ENCODE data around the gene ATXN7L3.

The ATXN7L3 gene

DNA sequence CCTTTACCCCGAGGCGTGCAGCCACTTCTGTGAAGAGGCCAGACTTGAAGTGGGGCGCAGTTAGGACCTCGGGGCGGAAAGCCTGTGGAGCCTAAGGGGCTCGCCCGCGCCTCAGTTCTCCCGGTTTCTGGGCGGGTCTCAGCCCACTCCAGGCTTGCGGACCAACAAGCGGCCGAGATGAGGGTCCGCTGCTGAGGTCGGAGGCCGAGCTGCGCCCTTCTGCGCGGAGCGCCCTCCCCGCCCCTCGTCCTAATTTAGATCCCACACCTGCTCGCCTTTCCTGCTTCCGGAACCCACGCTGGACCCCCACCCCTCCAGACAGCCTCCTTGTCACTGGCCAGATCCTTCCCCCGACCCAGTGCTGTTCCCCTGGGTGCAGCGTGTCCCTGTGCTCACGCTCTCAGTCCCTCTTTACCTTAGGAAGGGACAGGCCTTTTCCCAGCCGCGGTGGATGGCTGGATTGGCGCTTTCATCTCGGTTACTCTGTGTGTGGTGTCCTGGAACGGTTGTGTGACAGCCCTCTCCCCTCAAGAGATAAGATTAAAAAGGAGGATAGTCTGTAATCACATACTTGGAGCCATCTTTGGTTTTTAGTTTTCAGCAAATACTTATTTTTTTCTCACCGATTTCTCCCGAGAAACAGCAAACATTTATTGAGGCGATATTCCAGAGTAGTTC is 933 bp upstream of the ATXN7L3 start:
- DNase-seq (ENCODE audit: low read depth): no peak

DNA sequence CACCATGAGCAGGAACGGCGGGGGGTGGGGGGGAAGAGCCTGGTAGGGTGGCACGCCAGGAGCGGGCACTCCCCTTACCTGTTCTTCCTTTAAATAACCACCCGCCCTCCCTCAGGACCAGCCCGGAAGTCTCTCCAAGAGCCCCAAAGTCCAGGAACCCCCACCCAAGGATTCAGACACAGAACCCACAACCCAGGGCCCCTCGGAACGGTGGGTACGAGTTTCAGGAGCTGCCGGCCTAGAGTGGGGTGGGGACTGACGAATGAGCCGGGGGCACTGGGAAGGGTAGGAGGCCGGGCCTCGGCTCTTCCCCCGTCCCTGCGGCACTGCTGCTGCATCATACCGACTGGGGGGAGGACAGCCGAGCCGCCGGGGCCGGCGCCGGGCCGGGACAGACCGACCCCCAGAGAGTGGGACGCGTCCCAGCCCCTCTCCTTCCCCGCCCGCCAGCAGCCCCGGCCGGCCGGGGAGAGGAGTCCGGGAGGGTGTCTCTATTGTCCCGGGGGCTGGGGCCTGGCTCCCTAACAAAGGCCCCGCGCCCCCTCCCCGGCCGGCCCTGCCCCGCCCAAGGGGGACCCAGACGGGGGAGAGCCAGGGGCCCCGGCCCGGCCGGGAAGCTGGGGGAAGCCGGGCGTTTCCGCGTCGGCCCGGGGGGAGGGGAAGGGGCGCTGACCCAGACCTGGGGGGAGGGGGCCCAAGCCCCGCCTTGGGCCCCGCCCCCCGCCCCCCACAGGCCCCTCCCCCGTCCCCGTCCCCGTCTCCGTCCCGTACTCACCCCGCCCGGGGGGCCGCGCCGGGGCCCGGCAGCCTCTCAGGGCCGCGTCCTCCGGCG is 747 bp downstream of the ATXN7L3 start:
- DNase-seq (ENCODE audit: low read depth): peak; percentile 44

DNA sequence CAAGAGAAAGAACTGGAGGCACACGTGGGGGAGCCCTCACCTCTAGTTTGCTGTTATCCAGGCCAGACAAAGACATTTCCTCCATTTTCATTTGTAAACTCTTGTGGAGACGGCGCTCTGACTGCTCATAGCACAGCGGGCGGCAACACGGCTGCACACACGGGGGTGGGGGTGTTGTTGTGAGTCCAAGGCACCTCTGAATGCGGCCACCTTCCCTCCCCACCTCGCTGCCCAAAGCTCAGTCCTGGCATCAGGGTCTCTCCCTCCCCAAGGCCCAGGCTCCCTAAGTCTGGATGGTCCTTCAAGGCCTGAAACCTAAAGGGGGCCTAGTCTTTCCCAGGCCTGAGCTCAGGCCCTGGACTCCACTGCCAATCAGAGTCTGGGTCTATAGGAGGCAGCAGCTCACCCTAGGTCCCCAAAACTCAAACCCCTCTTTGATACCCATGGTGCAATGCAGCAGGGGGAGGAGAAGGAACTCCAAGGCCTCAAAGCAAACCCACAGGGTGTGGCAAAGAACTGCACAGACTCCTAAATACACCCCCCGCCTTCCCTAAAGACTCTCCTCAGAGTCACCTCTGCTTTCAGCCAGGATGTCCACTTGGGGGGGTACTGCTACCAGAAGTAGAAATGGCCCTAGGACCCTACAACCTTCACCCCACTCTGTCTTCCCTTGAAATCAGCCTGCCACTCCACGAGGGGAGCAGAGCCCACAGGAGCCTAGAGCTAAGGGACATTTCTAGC is 1.5 kb downstream of the ATXN7L3 start:
- DNase-seq (ENCODE audit: low read depth): no peak

DNA sequence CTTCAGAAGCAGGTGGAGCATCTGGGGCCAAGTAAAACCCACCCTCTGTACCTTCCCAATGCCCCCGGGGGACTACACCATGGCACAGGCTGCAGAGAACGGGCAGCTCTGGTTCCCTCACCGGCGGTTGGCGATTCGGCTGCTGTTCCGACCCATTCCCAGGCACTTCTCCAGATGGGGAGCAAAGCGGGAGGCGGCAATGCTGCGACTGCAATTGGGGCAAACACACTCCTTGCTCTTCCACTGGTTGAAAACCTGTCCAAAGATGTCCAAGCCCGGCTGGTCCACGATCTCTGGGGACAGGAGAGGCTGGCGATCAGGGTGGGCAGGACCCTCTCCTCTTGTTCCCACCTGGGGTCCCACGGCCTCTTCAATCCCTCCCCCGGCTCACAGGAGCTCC is 2.6 kb downstream of the ATXN7L3 start:
- no peak for DNase-seq (ENCODE audit: low read depth)

DNA sequence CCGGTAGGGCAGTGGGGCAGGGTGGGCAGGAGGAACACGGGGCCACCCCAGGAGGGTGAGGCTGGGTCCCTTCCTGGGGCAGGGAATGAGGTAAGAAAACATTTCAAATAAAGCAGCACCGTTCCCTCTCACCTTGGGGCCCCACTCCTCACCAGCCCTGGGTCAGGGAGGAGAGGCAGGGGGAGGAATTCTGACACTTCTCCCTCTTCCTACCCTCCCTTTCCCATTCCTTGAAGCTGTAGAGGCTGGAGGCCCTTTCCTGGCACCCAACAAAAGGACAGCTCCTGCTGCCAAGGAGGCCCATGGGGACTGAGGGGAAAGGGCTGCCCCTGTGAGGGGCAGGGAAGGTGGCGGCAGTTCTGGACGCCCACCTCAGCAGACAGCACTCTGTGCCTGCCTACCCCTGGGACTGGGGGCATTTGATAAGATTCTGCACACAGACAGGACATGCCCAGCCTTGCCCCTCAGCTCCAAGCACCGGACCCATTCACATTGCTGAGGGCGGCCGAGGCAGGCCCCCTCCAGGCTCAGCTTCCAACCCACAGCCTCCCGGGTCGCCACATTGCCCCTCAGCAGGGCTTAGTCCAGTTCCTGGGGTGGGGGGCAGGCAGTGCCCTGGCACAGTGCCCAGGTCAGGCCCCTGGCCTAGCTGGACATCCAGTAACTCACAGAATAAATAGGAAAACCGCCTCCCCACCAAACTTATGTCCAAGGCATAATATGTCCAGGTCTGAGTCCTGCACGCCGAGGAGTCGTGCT is 6.2 kb downstream of the ATXN7L3 start:
- DNase-seq (ENCODE audit: low read depth): no peak

DNA sequence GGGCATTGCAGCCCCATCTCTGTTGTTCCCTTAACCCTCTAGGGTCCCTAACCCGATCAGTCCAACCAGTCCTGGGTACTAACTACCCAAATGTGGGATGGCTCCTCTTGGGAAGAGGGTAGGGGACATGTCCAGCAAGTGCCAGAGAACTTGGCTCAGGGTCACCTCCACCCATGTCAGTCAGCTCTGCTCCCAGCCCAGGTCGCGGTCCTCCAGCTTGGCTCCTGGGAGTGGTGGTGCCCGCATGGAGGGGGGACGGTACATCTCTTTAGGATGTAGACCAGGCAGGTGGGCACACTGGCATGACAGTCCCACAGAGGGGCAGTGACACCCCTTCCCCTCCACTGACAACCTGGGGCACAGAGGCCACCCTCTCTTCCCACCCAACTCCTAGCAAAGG is 6.9 kb downstream of the ATXN7L3 start:
- no peak for DNase-seq (ENCODE audit: low read depth)

DNA sequence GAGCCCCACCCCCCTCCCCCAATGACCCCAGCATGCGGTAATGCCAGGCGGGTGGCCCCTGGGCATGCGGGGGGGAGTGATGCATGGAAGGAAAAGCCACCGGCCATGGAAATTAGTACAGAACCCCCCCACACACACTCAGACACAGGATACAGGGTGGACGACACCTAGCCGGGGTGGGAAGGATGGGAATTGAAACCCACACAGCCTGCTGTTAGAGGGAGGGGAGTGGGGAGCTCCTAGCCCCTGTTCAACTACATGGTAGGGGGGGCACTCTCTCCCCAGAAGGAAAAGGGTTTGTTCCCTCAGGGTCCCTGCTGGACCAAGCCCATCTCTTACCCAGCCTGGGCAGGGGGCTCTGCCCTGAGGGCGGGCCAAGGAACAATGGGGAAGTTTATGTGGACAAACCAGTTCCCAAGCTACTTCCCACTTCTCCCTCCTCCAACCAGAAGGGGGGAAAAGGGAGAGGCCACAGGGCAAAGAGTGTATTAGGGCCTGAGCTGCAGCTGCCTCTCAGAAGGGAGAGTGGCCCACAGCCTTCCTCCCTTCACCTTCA is 7.7 kb downstream of the ATXN7L3 start:
- DNase-seq (ENCODE audit: low read depth): no peak

DNA sequence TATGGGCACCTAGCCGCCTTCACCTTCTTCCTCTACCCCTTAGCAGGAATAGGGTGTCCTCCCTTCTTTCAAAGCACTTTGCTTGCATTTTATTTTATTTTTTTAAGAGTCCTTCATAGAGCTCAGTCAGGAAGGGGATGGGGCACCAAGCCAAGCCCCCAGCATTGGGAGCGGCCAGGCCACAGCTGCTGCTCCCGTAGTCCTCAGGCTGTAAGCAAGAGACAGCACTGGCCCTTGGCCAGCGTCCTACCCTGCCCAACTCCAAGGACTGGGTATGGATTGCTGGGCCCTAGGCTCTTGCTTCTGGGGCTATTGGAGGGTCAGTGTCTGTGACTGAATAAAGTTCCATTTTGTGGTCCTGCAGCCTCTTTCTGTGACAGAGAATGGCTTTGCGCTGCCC is 8.3 kb downstream of the ATXN7L3 start:
- no peak for DNase-seq (ENCODE audit: low read depth)

DNA sequence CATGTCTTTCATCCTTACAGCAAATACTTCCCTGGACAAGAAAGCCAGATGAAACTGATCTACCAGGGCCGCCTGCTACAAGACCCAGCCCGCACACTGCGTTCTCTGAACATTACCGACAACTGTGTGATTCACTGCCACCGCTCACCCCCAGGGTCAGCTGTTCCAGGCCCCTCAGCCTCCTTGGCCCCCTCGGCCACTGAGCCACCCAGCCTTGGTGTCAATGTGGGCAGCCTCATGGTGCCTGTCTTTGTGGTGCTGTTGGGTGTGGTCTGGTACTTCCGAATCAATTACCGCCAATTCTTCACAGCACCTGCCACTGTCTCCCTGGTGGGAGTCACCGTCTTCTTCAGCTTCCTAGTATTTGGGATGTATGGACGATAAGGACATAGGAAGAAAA is 9.2 kb downstream of the ATXN7L3 start:
- DNase-seq (ENCODE audit: low read depth): no peak

DNA sequence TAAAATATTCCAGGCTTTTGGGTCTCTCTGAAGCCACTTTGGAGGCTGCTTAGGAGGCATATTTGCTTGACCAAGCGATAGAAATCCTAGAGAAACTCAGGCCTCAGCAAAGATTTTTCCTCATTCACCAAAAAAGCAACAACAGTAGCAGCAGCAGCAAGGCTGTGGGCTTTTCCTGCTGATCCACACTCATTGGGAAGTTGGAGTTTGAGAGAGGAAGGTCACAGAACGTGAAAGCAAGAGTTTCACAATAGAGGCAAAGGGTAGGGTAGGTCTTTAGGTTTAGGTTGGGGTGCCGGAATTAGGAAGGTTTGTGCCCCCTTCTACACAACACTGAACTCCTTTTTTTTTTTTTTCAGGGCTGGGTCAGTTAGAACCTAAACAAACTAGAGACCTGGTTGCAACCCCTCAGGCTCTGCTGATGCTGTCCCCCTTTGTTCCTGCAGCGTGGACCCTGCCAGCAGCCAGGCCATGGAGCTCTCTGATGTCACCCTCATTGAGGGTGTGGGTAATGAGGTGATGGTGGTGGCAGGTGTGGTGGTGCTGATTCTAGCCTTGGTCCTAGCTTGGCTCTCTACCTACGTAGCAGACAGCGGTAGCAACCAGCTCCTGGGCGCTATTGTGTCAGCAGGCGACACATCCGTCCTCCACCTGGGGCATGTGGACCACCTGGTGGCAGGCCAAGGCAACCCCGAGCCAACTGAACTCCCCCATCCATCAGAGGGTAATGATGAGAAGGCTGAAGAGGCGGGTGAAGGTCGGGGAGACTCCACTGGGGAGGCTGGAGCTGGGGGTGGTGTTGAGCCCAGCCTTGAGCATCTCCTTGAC is 10.9 kb downstream of the ATXN7L3 start:
- DNase-seq (ENCODE audit: low read depth): no peak

DNA sequence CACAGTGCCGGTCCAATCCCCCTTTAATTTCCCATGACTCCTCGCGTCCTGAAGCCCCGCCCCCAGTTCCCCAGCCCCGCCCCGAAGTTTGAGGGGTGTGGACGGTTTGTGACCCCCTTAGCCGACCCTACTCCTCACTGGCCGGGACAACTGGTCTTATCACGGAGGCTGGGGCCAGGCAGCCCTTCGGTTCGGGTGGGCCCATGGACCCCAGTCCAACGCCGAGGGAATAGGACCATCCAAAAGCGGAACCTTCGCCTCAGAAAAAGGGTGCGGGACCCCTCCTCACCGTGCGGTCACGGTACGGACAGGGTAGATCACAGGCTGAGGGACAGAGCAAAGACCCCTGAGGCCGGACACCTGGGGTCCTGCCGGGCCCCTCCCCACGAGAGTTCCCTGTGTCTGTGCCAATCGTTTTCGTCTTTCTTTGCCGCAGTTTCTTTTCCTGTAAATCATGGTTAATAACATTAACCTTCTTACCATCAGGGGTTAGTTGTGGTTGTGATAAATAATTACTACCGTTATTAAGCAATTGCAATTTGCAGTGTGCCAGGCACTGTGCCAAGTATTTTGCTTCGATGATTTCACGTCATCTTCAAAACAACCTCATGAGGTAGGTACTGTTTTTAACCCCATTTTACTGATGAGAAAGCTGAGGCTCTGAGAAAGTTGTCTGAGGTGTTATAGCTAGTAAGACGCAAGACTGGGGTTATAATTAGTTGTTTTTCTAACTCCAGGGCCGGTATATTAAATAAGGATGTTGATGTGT is 12.4 kb downstream of the ATXN7L3 start:
- no peak for DNase-seq (ENCODE audit: low read depth)

DNA sequence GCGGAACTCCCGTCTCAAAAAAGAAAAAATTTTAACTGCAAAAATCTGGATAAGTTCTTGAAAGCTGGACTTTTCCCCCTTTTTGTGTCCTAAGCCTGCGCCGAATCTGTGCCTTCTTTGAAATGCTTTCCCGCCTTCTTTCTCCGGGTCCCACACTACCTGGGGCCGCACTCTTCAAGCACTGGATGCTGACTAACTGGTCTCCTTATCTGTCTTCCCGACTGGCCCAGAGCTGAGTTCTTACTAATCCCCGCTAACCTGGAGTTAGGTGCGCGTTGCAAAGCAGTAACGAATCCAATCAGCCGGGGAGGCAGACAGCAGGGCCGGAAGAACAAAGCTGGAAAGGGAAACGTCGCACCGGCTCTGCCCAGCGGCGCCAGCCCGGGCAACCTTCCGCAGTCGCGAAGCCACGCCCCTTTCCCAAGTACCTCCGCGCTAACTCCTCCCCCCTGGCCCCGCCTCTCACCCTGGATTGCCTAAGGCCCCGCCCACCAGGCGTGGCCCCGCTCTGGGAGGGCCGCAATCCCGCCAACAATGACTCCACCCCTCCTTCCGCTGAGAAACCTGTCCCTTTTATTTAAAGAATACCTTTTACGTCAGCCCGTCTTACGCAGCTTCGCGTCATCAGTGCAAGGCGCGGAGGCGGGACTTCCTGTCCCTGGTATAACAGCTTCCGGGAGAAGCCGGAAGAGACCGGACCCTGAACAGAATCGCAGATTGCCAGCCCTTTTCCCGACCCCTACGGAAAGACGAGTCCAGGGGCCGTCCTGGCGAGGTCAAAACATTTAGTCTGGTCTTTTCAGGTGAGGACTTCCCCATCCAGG is 13.2 kb downstream of the ATXN7L3 start, which contains the start of gene TMUB2:
Gene TMUB2 (plus strand): TSS at position 666 of the 824 bp plus-strand sequence. CDS start 737 bp downstream, outside the sequence.
- peak; percentile 99 for DNase-seq (ENCODE audit: low read depth)

DNA sequence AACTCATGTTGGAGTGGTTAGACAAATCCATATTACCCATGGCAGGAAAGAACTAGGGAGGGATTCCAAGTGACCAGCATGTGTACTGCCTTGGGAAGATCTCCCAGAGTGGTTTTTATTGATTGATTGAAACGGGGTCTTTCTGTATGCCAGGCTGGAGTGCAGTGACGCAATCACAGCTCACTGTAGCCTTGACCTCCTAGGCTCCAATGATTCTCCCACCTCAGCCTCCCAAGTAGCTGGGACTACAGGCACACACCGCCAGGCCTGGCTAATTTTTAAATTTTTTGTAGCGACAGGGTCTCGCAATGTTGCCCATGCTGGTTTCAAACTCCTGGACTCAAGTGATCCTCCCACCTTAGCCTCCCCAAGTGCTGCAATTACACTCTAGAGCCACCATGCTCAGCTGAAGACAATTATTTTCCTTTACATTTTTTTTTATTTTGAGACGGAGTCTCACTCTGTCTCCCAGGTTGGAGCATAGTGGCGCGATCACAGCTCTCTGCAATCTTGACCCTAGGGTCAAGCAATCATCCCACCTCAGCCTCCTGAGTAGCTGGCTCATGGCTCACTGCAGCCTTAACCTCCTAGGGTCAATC is 15.4 kb downstream of the ATXN7L3 start:
- DNase-seq (ENCODE audit: low read depth): no peak

DNA sequence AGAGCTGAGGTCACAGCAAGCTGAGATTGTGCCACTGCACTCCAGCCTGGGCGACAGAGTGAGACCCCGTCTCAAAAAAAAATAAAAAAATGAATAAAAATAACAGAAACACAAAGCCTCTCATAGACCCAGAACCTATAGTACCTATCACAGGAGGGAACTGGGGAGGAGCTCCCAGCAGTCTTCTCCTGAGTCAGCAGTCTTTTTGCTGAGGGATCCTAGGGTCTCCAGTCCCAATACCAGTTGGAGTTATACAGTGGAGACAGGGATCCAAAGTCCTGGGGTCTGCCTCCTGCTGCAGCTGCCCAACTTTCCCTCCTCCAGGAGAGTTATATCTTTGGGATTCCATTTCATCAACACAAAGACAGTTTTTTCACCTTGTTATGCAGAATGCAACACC is 16.7 kb downstream of the ATXN7L3 start:
- DNase-seq (ENCODE audit: low read depth): no peak

DNA sequence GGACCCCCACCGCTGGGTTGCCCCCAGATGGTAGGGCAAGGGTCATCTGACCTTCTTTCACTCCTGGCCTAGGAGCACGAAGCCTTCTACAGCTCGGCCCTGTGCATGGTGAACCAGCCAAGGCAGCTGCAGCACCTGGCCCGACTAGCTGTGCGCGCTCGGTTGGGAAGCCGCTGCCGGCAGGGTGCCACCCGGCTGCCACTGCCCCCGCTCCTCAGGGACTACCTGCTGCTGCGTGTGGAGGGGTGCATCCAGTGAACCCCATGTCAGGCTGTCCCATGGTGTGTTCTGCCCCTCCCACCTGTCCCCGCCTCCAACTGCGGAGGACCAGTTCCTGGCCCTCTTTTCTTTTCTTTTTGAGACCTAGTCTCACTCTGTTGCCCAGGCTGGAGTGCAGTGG is 21.6 kb downstream of the ATXN7L3 start:
- DNase-seq (ENCODE audit: low read depth): no peak

DNA sequence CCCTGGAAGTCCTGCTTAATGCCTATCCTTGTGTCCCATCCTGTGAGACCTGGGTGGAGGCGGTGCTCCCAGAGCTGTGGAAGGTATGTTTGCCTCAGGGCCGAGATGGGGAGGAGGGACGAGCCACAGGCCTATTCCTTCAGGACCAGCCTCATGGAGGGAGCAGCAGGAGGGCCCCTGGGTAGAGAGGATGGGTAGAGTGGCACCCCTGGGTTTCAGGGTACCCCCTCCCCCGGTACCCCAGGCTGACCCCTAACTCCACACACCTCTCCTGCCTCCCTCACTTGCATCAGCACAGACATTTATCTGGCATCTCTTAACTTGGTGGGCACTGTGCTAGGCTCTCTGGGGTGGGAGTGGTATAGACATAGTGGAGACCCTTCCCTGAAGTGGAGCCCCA is 22.0 kb downstream of the ATXN7L3 start:
- no peak for DNase-seq (ENCODE audit: low read depth)

DNA sequence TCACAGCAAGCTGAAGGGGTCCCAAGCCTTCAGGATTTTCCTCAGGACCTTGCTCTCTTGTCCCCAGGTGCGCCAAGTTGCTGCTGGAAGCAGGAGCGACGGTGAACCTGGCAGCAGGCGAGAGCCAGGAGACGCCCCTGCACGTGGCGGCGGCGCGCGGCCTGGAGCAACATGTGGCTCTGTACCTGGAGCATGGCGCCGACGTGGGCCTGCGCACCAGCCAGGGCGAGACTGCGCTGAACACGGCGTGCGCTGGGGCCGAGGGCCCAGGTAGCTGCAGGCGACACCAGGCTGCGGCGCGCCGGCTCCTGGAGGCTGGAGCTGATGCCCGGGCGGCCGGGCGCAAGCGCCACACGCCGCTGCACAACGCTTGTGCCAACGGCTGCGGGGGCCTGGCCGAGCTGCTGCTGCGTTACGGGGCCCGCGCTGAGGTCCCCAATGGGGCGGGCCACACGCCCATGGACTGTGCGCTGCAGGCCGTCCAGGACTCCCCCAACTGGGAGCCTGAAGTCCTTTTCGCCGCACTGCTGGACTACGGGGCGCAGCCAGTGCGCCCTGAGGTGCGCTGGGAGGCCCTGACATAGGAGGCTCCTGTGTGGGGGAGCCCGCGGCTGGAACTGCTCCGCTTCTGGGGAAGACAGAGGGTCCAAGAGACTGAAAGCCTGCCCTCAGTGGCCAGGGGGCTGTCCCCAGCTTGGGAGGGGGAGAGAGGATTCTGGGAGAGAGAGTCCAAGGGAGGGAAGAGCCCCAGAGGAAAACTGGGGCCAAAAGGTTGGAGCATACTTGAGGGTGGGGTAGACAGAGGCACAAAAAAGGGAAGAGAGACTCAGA is 22.8 kb downstream of the ATXN7L3 start:
- DNase-seq (ENCODE audit: low read depth): no peak

DNA sequence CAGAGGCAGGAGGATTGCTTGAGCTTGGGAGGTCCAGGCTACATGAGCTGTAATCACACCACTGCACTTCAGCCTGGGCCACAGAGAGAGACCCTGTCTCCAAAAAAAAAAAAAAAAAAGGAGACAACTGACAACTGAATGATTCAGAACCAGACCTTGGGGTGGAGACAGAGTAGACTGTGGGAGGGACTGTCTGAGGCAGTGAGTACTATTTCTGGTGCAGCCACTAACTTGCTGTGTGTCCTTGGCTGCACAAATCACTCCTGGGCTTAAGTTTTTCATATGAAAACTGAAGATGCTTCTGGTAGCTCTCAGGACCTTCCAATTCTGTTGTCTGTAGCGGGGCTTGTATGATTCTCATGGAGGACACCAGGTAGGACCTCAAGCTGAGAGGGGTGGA is 23.4 kb downstream of the ATXN7L3 start:
- no peak for DNase-seq (ENCODE audit: low read depth)

All from activated T-helper 9 cell treated with anti-CD3 and anti-CD28 coated beads, Interleukin-2, amount 50 U/mL, for 16 hours (primary cell).